HUES48 (cell line): ENCODE results near the gene AFG1L.
"Not testable (repeated sequence)": the region's sequence is repeated elsewhere in the genome, so short reads cannot be mapped to it uniquely, and the experiment has no call there.

ENCODE experiments used
- H3K27ac ChIP-seq: one replicate; pipeline ENCODE4 v1.7.0; 2013; ENCODE audit warnings: low read depth, low read length, inconsistent platforms
- H3K27me3 ChIP-seq: 2 replicates; pipeline ENCODE4 v1.6.1; 2013; ENCODE audit warnings: mild to moderate bottlenecking, low read length; ENCODE audit not compliant: control insufficient read depth, insufficient read depth
- H3K36me3 ChIP-seq: 2 replicates; pipeline ENCODE4 v1.6.1; 2013; ENCODE audit warnings: low read length; ENCODE audit not compliant: control insufficient read depth, insufficient read depth
- H3K4me1 ChIP-seq: 2 replicates; pipeline ENCODE4 v1.6.1; 2013; ENCODE audit warnings: mild to moderate bottlenecking, low read length; ENCODE audit not compliant: control insufficient read depth, insufficient read depth
- H3K4me3 ChIP-seq: 2 replicates; pipeline ENCODE4 v1.5.1; 2013; ENCODE audit warnings: mild to moderate bottlenecking, low read depth, low read length
- H3K9ac ChIP-seq: 2 replicates; pipeline ENCODE4 v1.6.1; 2013; ENCODE audit warnings: mild to moderate bottlenecking, low read depth, low read length, moderate library complexity
- H3K9me3 ChIP-seq: 2 replicates; pipeline ENCODE4 v1.6.1; 2013; ENCODE audit warnings: low read length; ENCODE audit not compliant: control insufficient read depth, insufficient read depth

AFG1L gene

GRCh38 chr6:108416047-108416833, 121.4 kb downstream of the AFG1L start:
- not testable (repeated sequence) for H3K4me3 ChIP-seq

GRCh38 chr6:108417027-108417426, 122.2 kb downstream of the AFG1L start:
- Histone ChIP-seq H3K9ac (no peak overlapping the region), H3K4me1 (no peaks in the 10 kb centered on the region)

More at GRCh38 chr6:108416047-108416833, 121.4 kb downstream of the AFG1L start:
- H3K9ac ChIP-seq, H3K27me3 ChIP-seq, H3K27ac ChIP-seq, H3K36me3 ChIP-seq, H3K9me3 ChIP-seq, H3K4me1 ChIP-seq: not testable (repeated sequence)

GRCh38 chr6:108419474-108419873, 124.6 kb downstream of the AFG1L start:
- Histone ChIP-seq H3K9ac (no peak overlapping the region), H3K27ac (no peak overlapping the region), H3K4me3 (no peak overlapping the region), H3K36me3 (no peaks in the 10 kb centered on the region), H3K4me1 (no peaks in the 10 kb centered on the region), H3K9me3 (no peaks in the 10 kb centered on the region), H3K27me3 (no peaks in the 10 kb centered on the region)

More at GRCh38 chr6:108417027-108417426, 122.2 kb downstream of the AFG1L start:
- H3K27me3 ChIP-seq, result no peaks in the 10 kb centered on the region
- no peaks in the 10 kb centered on the region for H3K36me3 ChIP-seq
- H3K9me3 ChIP-seq, result no peaks in the 10 kb centered on the region
- H3K4me3 ChIP-seq, result no peak overlapping the region
- H3K27ac ChIP-seq, result no peak overlapping the region

- H3K27ac ChIP-seq, result no peak overlapping the region
- no peaks in the 10 kb centered on the region for H3K27me3 ChIP-seq
- H3K9me3 ChIP-seq, result no peaks in the 10 kb centered on the region
- no peaks in the 10 kb centered on the region for H3K4me1 ChIP-seq
- H3K36me3 ChIP-seq, result no peaks in the 10 kb centered on the region
- H3K4me3 ChIP-seq, result no peak overlapping the region
- no peak overlapping the region for H3K9ac ChIP-seq
Observed at GRCh38 chr6:108419934-108420609, 125.2 kb downstream of the AFG1L start.

GRCh38 chr6:108421366-108421765, 126.5 kb downstream of the AFG1L start:
- H3K4me1 ChIP-seq, result no peaks in the 10 kb centered on the region
- H3K4me3 ChIP-seq, result no peak overlapping the region
- H3K9ac ChIP-seq, result no peak overlapping the region
- H3K36me3 ChIP-seq, result no peaks in the 10 kb centered on the region
- H3K27me3 ChIP-seq, result no peaks in the 10 kb centered on the region
- no peaks in the 10 kb centered on the region for H3K9me3 ChIP-seq
- no peak overlapping the region for H3K27ac ChIP-seq

GRCh38 chr6:108423982-108424705, 129.3 kb downstream of the AFG1L start:
- H3K4me3 ChIP-seq, result no peak overlapping the region
- H3K27ac ChIP-seq, result no peak overlapping the region
- H3K9me3 ChIP-seq, result no peaks in the 10 kb centered on the region
- no peak overlapping the region for H3K9ac ChIP-seq
- H3K27me3 ChIP-seq, result no peaks in the 10 kb centered on the region
- no peaks in the 10 kb centered on the region for H3K36me3 ChIP-seq
- no peaks in the 10 kb centered on the region for H3K4me1 ChIP-seq

- no peaks in the 10 kb centered on the region for H3K36me3 ChIP-seq
- H3K4me3 ChIP-seq, result no peak overlapping the region
- H3K27ac ChIP-seq, result no peak overlapping the region
- no peaks in the 10 kb centered on the region for H3K9me3 ChIP-seq
- no peaks in the 10 kb centered on the region for H3K4me1 ChIP-seq
- no peaks in the 10 kb centered on the region for H3K27me3 ChIP-seq
- H3K9ac ChIP-seq, result no peak overlapping the region
Observed at GRCh38 chr6:108425428-108425827, 130.6 kb downstream of the AFG1L start.

GRCh38 chr6:108432143-108432542, 137.3 kb downstream of the AFG1L start:
- no peaks in the 10 kb centered on the region for H3K9me3 ChIP-seq
- no peak overlapping the region for H3K27ac ChIP-seq
- H3K27me3 ChIP-seq, result no peaks in the 10 kb centered on the region
- no peaks in the 10 kb centered on the region for H3K4me1 ChIP-seq
- H3K36me3 ChIP-seq, result no peaks in the 10 kb centered on the region
- H3K9ac ChIP-seq, result no peak overlapping the region
- no peak overlapping the region for H3K4me3 ChIP-seq

- H3K9me3 ChIP-seq, result no peaks in the 10 kb centered on the region
- no peak overlapping the region for H3K27ac ChIP-seq
- no peak overlapping the region for H3K9ac ChIP-seq
- no peak overlapping the region for H3K4me3 ChIP-seq
- H3K4me1 ChIP-seq, result no peaks in the 10 kb centered on the region
- H3K36me3 ChIP-seq, result no peaks in the 10 kb centered on the region
- no peaks in the 10 kb centered on the region for H3K27me3 ChIP-seq
Observed at GRCh38 chr6:108432792-108433191, 137.9 kb downstream of the AFG1L start.

- H3K36me3 ChIP-seq, result no peaks in the 10 kb centered on the region
- H3K4me3 ChIP-seq, result no peak overlapping the region
- H3K4me1 ChIP-seq, result no peaks in the 10 kb centered on the region
- no peaks in the 10 kb centered on the region for H3K9me3 ChIP-seq
- no peak overlapping the region for H3K9ac ChIP-seq
- no peak overlapping the region for H3K27ac ChIP-seq
- H3K27me3 ChIP-seq, result no peaks in the 10 kb centered on the region
Observed at GRCh38 chr6:108434222-108434621, 139.4 kb downstream of the AFG1L start.

GRCh38 chr6:108435391-108435790, 140.5 kb downstream of the AFG1L start:
- Histone ChIP-seq H3K9me3 (no peaks in the 10 kb centered on the region), H3K4me3 (no peak overlapping the region), H3K36me3 (no peaks in the 10 kb centered on the region), H3K4me1 (no peaks in the 10 kb centered on the region), H3K27ac (no peak overlapping the region), H3K27me3 (no peaks in the 10 kb centered on the region), H3K9ac (no peak overlapping the region)
